ENCODE measurements around the gene HSPA1B.
"Not testable (repeated sequence)": the region's sequence is repeated elsewhere in the genome, so short reads cannot be mapped to it uniquely, and the experiment has no call there.

HSPA1B gene

GRCh38 chr6:31799781-31800180 lies 27.8 kb upstream of the HSPA1B start:
- DNase-seq, result no peak

GRCh38 chr6:31801031-31801927 lies 26.3 kb upstream of the HSPA1B start:
- DNase-seq, result not testable (repeated sequence)

GRCh38 chr6:31805939-31806469 lies 21.5 kb upstream of the HSPA1B start:
- DNase-seq, result no peak

- DNase-seq, result peak; percentile 99
These were observed 20.9 kb upstream of the HSPA1B start, which contains the start of gene LSM2 for GRCh38 chr6:31806470-31807272. Gene LSM2, minus strand, starts transcription at chr6:31806966. Its CDS starts 209 bp downstream, at chr6:31806757.

- DNase-seq, result not testable (repeated sequence)
These were observed 18.9 kb upstream of the HSPA1B start for GRCh38 chr6:31808599-31808998.

GRCh38 chr6:31811645-31812044 lies 15.9 kb upstream of the HSPA1B start:
- DNase-seq, result no peak

GRCh38 chr6:31813465-31813849 lies 14.1 kb upstream of the HSPA1B start:
- no peak for DNase-seq

- DNase-seq, result peak; percentile 98
These were observed 12.9 kb upstream of the HSPA1B start for GRCh38 chr6:31814677-31815024.

GRCh38 chr6:31815025-31815838 lies 12.3 kb upstream of the HSPA1B start, which contains the start of the genes HSPA1A and HSPA1L:
Gene HSPA1A, plus strand, starts transcription at chr6:31815543. Its CDS starts 214 bp downstream, at chr6:31815757.
Gene HSPA1L, minus strand, starts transcription at chr6:31815283. Its CDS starts 3,311 bp downstream, at chr6:31811972.
- DNase-seq, result peak; percentile 95

- DNase-seq, result peak; percentile 68
These were observed 10.2 kb upstream of the HSPA1B start for GRCh38 chr6:31817133-31817928.

GRCh38 chr6:31817929-31818511 lies 9.5 kb upstream of the HSPA1B start:
- not testable (repeated sequence) for DNase-seq

GRCh38 chr6:31819871-31820299 lies 7.7 kb upstream of the HSPA1B start:
- DNase-seq, result no peak

GRCh38 chr6:31820399-31820798 lies 7.1 kb upstream of the HSPA1B start:
- DNase-seq, result not testable (repeated sequence)

- peak; percentile 68 for DNase-seq
These were observed 6.1 kb upstream of the HSPA1B start for GRCh38 chr6:31821301-31822035.

GRCh38 chr6:31822036-31822821 lies 5.3 kb upstream of the HSPA1B start:
- peak; percentile 94 for DNase-seq

- peak; percentile 49 for DNase-seq
These were observed 3.8 kb upstream of the HSPA1B start for GRCh38 chr6:31823592-31824196.

- DNase-seq, result no peak
These were observed 2.0 kb upstream of the HSPA1B start for GRCh38 chr6:31825553-31825952.

- no peak for DNase-seq
These were observed 699 bp upstream of the HSPA1B start for GRCh38 chr6:31826793-31827285.

Measured in inflammatory macrophage treated with lipopolysaccharide for 4 hours (primary cell).